Fibroblast of skin of left quadriceps (primary cell): ENCODE results near the gene LYST.
"Not testable (repeated sequence)": the region's sequence is repeated elsewhere in the genome, so short reads cannot be mapped to it uniquely, and the experiment has no call there.

Source experiments
- DNase-seq, 2 experiments: peaks; one replicate each; pipeline ENCODE4 v3.0.0-alpha.2; 2013; ENCODE audit warnings: low read depth in 2 of 2

Gene LYST

DNA sequence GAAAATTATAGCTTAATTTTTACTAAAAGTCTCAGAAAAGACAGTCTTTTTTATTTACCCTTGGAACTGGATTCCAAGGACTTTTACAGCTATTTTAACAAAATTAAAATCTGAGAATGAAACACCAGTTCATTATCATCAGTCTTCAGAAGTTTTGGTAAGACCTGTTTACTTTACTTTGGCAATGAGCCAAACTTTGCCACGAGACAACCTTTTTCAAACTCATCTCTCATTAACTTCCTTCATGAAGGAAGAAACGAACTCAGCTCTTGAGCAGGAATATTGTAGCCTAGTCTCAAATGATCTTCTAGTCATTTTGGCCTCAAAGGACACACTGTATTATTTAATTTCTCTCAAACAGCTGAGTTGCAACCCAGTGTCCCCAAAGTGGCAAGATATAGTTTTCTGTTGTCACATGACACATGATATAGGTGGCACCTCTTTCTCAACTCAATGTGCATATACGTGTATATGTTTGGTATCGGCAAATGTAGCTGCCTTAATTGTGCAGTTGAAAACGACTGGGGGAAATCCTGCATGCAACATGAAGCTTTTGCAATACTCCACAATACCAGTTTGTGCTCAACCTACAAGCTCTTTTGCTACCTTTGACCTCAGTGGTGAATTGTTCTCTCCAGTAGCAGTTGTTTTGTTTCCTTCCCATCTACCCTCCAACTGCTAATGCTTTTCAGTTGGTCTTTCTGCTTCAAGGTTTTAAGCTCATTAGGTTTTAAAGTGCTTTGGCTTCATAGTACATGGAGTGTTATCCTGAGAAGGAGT, 208.8 kb downstream of the LYST start:
- no peak for DNase-seq

DNA sequence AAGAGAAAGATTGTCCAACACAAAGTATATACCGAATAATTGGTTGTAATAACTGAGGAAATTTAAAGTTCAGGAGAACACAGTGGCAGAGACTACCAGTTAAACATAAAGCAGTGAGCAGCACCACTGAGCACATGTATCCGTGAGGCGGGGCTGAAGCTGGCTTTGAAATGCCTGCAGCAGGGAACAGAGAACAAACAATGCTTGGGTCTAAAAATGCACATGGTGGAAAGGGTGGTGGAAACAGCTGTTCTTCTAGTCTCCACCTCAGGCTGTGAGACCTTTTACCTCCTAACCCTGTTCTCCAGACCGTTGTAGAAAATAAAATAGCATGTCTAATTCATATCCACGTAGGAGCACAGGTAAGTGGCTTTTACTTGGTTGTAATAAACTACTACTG, 209.4 kb downstream of the LYST start:
- no peak for DNase-seq

DNA sequence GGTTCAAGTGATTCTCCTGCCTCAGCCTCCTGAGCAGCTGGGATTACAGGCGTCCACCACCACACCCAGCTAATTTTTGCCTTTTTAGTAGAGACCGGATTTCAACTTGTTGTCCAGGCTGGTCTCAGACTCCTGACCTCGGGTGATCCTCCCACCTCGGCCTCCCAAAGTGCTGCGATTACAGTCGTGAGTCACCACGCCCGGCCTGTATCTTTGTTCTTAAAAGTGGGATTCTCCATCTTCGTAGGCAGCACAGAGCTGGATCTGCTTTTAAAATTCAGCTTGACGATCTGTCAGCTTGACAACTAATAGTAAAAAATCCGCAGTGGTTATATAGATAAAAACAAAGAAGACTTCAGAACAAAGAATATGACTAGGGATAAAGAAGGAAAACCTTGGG, 214.3 kb downstream of the LYST start:
- no peak for DNase-seq

DNA sequence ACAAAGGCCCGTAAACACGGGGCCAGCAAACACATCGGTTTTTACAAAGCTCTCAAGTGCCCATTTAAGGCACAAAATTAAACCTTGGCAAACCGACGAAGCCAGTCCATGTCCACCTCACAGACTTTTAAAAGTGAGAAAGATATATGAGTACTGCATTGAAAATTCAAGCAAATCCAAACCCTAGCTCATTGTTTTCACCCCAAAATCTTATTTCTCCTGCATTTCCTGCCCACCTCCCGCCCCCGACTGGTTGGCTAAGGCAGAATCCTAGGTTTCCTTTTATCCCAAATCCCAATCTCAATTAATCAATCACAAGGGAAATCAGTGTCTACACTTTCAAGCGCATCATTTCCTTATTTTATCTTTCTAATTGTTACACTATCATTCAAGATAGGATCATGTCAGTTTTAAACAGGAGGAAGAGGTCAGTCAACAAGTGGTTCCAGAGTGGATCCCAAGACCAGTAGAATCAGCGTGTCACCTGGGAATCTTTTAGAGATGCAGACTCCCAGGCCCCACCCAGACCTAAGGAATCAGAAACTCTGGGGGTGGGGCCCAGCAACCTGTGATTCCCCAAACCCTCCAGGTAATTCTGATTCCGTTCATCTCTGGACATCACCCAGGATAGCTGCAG, 215.4 kb downstream of the LYST start:
- no peak for DNase-seq

- no peak for DNase-seq
Measured at GRCh38 chr1:235650341-235651169, 216.2 kb downstream of the LYST start.

DNA sequence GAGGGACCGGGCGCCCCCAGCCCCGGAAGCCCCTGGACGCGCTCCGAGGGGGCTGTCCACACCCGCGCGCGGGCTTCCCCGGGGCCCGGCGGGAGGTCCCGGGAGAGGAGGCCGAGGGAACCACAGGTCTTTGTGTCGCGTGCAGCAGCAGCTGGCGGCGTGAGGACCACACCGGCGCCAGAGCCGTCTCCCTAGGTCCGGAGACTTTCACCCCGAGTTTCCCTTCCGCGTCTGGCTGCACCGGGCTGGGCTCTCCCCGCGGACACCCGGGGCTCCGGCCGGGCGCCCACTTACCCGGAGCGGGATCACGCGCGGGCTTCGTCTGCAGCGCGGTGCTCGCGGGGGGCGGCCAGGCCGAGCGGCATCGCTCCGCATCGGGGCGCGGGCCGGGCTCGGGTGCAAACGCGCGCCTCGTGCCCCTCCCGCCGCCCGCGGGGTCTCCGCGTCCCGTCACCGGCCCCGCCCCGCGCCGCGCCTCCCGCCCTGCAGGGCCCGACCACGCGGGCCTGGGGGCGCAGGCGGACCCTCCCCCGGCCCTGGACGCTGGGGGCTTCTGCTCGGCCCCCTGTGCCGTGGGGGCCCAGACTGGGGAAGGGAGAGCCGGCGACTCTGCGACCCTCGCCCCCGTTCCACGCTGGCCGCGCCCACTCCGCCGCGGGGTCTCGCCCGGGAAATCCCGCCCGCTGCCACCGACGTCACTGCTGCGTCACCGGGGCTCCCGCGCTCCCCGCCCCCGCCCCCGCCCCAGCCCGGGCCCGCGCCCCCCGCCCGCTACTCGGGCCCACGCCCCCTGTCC, 217.1 kb downstream of the LYST start, which contains the start of gene GNG4:
GNG4 (minus strand) TSS at position 417 of the 796 bp plus-strand sequence. CDS start 65,946 bp downstream, outside the sequence.
- DNase-seq: no peak

- peak in 1 of 2 experiments; percentile 17 for DNase-seq
Measured at GRCh38 chr1:235648954-235649367, 217.7 kb downstream of the LYST start.

- no peak for DNase-seq
Measured at GRCh38 chr1:235648407-235648907, 218.2 kb downstream of the LYST start.

DNA sequence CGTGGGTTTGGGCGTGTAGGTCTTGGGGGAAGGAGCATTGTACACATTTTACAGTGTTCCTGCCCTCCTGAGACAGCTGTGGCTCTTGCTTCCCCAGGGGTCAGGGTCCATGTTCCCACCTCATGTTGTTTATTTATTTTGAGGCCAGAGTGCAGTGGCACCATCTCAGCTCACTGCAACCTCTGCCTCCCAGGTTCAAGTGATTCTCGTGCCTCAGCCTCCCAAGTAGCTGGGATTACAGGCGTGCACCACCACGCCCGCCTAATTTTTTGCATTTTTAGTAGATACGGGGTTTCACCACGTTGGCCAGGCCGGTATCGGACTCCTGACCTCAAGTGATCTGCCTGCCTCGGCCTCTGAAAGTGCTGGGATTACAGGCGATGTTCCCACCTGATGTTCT, 219.2 kb downstream of the LYST start:
- not testable (repeated sequence) for DNase-seq

- no peak for DNase-seq
Measured at GRCh38 chr1:235646463-235646862, 220.2 kb downstream of the LYST start.

DNA sequence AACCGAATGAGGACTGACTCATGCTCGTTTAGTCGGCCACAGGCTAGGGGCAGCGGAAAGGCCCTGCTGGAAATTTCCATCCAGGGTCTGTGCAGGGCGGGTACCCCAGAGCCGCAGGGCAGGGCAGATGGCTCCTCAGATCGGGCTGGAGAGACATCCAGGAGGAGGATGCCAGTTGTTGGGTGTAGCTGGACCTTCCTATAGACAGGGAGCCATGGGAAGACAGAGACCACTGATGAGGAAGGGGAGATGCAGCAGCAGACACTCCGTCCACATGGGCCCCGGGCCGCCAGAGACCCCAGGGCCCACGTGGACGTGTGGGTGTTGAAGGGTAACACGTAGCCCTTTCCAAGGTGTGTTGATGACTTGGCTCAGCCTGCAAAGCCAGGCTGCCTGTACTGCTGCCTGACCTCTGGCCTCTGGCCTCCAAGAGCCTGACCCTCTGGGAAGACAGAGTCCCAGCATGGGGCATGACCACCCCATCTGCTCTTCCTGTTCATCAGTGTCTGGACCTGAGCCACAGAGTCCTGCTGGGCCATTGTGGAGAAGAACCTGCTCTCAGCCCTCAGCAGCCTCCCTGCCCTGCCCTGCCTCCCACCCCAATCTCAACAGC, 221.9 kb downstream of the LYST start:
- DNase-seq: no peak

DNA sequence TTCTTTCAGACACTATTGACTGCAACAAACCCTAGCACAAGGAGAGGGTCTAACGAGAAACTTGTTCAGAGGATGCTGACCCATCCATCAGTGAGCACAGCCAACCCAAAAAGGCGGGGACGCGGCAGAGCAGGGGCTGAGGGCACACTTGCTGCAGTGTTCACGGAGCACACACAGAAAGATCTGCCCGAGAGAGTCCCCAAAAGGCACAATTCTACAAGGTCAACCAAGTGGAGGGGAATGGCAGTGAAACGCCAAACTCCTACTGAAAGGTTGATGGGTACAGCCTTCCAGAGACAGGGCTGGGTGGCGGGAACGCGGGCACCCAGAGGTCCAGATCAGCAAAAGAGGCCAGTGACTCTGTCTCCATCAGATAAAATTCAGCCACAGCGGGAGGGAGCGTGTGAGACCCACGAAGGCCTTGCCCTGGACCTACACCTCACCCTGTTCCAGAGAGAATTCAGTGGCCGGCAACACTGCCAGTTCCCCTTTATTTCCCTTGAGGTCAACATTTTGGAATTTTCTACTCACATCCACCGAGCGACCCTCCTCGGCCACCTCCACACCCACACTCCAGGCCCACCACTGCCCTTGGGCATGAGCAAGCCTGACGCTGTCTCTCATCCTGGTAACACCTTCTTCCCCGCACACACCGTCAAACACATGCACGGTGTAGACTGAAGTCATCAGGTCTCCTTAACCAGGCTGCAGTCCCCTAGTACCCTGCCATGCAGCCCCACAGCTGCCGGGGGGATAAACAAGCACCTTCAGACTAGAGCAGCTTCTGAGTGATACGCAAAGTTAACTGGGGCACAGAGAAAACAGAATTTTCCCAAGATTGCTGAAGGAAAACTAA, 222.6 kb downstream of the LYST start:
- DNase-seq: no peak

DNA sequence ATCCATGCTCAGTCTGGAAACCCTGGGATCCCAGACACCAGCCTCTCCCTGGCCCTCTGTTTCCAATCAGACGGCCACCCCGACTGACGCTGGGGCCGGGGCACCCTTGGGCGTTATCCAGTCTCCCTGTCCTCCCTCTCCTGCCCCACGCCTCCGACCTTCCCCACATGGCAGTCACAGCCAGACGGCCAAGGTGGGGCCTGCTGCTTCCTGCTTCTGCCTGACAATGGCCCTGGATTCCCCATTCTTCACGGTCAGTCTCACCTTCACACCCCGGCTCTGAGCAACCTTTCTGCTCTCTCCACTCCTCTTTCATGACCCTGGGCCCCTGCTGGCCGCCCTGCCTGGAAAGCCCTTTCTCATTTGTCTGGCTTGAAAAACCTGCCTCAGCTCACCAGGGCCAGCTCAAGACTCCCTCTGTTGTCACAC, 223.7 kb downstream of the LYST start:
- DNase-seq: no peak

- DNase-seq: no peak
Measured at GRCh38 chr1:235642011-235642942, 224.4 kb downstream of the LYST start.

DNA sequence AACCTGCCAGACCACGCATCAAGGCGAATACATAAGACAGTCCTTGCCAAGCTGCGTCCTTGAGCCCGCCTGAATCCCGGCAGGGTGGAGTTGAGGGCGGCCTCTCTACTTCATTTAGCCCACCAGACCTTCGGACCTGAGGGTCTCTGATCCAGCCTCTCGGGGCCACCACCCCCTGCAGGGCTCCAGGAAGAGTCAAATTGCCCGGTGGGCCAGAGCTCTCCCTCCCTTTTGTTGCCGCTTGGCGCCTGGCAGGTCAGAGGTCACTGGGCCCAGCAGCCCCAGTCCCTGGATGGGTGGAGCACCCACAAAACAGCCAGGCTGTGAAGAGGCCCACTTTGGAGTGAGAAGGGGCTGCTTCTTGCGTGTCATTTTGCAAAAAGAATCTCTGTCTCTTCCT, 226.1 kb downstream of the LYST start:
- DNase-seq: no peak

DNA sequence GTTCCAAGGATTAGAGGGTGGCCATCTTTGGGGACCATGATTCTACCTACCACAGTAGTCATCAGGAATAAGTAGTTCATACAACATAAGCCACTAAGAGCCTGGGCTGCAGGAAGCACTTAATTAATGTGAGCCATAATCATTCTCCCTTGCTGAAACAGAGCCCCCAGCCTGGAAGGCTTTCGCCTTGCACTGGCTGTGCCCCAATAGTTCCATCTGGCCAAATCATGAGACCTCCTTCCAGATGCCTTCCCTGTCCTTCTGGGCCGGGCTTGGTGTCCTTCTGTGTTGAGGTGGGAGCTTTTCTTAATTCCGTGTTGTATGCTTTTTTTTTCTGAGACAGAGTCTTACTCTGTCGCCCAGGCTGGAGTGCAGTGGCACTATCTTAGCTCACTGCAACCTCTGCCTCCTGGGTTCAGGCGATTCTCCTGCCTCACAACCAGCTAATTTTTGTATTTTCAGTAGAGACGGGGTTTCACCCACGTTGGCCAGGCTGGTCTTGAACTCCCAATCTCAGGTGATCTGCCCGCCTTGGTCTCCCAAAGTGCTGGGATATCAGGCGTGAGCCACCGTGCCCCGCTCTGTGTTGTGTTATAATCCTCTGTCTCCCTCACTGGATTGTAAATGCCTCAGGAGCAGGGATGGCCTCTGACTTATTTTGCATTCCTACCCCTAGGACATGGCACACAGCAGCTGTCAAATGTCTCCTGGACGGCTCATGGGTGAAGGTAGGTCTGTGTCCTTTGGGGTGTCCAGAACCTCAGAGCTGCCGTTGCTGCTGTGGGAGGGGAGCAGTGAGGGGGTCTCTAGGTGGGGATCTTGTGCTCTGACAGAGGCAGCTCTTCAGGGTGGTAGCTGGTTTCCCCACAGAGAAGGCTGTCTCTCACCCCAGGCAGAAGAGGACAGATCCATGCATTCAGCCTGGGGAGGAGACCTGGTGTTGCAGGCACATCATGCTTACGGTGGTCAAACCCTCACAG, 227.2 kb downstream of the LYST start:
- DNase-seq: no peak

DNA sequence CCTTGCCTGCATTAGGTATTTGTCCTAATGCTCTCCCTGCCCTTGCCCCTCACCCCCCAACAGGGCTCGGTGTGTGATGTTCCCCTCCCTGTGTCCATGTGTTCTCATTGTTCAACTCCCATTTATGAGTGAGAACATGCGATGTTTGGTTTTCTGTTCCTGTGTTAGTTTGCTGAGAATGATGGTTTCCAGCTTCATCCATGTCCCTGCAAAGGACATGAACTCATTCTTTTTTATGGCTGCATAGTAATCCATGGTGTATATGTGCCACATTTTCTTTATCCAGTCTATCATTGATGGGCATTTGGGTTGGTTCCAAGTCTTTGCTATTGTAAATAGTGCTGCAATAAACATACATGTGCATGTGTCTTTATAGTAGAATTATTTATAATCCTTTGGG, 228.1 kb downstream of the LYST start:
- DNase-seq: not testable (repeated sequence)
